COLO829 (cell line): Measurements from ENCODE around the gene USP43.

Source experiments
- DNase-seq: peaks from one replicate; pipeline ENCODE4 v3.0.0; 2012; ENCODE audit warnings: low spot score

The USP43 gene

GRCh38 chr17:9715503-9716016 lies 70.2 kb downstream of the USP43 start:
- no peak for DNase-seq

DNA sequence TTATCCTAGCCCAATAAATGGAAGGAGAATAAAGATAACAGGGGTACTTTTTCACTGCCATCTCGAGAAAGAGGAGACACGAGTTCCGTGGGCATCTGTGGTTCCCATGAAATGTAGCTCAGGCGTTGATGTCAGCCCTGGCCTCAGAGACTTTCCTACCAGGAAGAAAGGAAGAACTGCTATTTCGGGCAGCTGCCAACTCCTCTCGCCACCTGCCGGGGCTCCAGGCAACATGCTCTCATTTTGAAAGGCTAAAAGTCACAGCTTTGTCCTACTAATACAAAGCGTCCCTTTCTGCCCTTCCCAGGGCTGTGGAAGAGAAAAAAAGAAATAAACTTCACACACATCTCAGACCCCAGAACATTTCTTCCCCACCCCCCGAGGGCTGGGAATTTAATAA lies 80.3 kb downstream of the USP43 start:
- DNase-seq: peak; percentile 29

GRCh38 chr17:9726291-9726690 lies 81.0 kb downstream of the USP43 start:
- no peak for DNase-seq

DNA sequence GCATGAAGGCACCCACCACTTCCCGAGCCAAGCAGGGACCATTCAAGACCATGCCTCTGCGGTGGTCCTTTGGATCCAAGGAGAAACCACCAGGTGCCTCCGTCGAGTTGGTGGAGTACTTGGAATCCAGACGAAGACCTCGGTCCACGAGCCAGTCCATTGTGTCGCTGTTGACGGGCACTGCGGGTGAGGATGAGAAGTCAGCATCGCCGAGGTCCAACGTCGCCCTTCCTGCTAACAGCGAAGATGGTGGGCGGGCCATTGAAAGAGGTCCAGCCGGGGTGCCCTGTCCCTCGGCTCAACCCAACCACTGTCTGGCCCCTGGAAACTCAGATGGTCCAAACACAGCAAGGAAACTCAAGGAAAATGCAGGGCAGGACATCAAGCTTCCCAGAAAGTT lies 82.7 kb downstream of the USP43 start:
- DNase-seq: no peak

- no peak for DNase-seq
Measured at GRCh38 chr17:9728564-9728963, 83.2 kb downstream of the USP43 start.

DNA sequence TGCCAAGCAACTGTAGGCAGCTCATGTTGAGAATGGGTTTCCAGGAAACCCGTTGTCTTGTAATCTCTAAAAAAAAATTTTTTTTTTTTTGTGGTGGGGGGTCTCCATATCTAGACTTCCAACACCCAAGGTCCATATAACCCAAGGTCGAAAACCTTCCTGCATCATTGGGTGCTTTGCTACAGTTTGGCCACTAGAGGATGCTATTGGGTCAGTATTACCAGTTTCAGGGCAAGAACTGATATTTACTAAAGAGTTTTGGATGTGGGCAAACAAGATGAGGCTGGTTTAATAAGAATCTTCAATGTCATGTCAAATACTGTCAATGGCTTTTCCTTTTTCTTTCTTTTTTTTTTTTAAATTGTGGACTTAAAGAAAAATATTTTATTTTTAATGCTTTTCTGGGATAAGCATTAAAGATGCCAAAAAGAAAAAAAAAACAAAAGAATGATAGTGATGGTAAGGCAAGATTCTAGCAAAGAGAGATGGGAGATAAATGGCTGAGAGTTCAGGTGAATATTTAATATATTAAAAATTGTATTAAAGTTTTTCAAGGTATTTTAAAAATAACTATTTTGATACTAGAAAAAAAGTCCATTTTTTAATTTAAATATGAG lies 83.8 kb downstream of the USP43 start:
- DNase-seq: peak; percentile 83

GRCh38 chr17:9729735-9730420 lies 84.6 kb downstream of the USP43 start:
- peak; percentile 21 for DNase-seq

GRCh38 chr17:9750524-9750923 lies 105.2 kb downstream of the USP43 start:
- no peak for DNase-seq

DNA sequence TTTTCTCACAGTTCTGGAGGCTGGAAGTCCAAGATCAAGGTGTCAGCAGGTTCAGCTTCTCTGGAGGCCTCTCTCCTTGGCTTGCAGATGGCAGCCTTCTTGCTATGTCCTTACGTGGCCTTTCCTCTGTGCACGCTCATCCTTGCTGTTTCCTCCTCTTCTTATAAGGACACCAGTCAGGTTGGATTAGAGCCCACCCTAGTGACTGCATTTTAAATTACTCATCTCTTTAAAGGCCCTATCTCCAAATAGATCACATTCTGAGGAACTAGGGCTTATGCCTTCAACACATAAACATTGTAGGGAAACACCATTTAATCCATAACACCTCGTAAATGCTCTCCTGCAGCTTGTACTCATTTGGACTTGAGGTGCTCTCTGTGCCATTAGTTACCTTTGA lies 109.8 kb downstream of the USP43 start:
- DNase-seq: no peak

DNA sequence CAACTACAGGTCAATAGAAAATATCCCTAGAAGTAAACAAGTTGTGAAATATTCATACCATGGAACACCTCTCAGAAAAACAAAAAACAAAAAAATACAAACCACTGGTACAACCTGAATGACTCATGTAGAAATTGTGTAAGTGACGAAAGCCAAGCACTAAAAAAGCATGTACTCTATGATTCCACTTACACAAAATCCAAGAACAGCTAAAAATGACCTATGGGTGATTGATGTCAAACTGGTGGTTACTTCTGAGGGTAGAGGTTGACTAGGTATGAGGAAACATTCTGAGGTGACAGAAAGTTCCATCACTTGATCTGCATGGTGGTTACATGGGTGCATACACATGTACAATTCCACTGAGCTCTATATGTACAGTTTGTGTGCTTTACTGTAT lies 114.9 kb downstream of the USP43 start:
- DNase-seq: no peak

- no peak for DNase-seq
Measured at GRCh38 chr17:9763643-9764042, 118.3 kb downstream of the USP43 start.

- DNase-seq: no peak
Measured at GRCh38 chr17:9765322-9765721, 120.0 kb downstream of the USP43 start.

DNA sequence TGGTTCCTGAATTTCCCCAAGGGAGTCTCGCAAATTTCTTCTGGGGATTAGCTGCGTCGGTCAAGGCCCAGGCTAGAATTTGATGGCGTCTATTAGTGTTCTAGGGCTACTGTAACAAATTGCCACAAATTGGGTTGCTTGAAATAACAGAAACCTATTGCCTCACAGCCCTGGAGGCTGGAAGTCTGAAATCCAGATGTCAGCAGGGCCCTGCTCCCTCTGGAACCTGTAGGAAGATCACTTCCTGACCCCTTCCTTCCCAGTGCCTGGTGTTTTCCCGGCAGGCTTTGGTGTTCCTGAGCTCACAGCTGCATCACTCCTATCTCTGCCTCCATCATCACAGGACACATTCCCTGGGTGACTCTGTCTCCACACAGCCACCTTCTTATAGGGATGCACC lies 121.7 kb downstream of the USP43 start:
- no peak for DNase-seq

DNA sequence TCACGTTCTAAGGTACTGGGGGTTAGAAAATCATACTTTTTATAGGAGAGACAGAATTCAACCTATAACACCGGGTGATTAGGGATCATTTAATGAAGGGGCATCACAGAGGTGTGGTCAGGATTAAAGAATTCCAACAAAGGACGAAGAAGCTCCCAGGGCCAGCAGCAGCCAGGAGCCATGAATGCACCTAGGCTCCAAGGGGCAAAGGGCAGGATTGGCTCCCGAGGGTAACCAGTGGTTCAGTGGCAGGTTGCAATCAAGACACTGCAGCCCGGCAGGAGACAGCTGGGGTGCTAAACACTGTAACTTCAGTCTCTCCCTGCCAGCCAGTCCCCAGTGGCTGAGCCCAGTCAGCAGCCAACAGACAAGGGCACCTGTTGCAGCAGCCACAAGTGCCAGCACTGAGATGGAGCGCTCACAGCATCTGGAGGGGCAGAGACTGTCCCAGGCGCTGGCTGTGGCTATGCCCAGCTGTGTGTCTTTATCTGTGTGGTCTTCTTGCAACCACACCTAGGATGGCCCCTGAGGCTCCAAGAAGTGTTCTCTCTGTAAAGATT lies 122.2 kb downstream of the USP43 start:
- no peak for DNase-seq

DNA sequence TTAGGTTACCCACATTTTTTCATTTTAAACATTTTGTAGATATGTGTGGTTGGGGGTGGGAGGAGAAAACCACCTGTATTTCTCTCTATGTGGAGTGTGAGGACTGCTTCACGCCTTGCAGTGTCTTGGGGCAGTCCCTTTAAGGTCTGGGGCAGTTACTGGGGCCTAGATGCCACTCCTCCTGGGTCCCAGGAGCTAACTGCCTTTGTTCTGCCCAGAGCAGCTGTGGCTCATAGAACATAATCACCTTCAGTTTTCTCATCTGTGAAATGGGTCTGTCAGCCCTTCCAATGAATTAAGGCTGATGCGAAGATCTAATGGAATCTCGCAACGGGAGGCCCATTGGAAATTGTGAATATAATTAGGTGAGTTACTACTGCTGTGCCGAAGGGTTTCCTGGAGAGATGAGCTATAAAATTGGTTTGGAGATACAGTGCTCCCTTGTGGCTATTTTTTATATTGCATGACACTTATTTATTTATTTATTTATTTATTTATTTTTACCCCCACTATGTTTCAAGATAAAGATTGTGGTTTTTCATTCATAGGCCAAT lies 123.1 kb downstream of the USP43 start:
- DNase-seq: peak; percentile 26

DNA sequence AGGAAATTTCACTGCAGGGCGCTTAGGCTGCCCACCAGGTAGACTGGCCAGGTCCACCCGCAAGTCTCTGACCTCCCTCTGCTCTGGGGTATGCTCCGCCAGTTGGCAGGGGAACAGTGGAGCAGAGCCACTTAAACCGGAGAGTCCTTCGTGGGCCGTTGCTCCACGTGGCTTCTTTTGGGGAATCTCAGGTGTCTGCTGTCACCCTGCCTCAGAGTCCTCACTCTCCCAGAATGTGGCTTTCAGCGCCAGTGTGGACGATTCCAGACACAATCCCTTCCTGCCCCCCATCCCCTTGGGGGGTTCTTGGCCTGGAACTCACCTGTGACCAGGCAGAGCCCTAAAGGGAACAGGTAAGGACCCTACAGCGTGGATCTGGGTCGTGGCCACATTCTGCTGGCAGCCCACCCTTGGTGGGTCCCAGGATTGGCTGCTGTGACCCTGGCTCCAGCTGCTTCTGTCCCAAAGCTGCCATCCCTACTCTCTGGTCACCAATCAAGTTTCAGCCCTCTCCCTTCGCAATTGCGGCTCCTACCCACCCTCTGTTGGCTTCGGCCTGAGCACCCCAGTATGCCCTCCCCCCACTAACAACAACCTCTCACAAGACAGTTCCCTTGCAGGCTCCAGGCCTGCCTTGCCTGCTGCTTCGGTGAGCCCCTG lies 123.8 kb downstream of the USP43 start:
- no peak for DNase-seq

DNA sequence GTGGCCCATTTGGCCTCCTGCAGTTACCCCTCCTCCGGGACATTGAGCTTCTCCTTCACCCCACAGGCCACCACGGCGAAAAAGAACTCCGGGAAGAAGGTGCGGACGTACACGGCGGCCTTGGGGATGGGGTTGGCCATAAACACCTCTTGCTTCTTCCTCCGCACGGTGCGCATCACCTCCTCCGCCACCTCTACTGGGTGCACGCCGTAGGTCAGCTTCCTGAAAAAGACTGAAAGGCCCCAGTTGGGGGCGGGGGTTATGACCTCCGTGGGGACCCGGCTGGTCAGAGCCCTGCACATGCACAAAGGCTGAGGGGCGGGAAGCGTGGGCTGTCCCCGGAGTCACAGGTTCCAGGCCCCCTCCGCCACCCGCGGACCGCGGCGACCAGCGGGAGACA lies 126.1 kb downstream of the USP43 start:
- no peak for DNase-seq

DNA sequence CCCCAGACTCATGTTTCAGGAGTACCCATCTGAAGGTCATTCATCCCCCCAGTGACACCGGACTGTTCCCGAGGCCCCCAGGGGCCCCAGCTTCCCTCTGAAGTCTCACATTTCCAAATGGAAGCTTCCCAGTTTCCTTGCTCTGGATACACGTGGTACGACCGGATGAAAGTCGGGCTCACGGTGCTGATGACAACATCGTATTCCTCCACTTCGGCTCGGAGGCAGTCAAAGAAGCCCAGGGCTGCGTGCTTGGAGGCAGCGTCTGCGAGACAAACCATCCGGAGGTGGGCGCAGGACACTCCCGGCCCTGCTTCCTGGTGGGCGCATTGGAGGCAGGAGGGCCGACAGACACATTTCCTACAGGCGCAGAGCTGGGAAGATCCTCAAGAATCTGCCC lies 127.3 kb downstream of the USP43 start:
- no peak for DNase-seq

DNA sequence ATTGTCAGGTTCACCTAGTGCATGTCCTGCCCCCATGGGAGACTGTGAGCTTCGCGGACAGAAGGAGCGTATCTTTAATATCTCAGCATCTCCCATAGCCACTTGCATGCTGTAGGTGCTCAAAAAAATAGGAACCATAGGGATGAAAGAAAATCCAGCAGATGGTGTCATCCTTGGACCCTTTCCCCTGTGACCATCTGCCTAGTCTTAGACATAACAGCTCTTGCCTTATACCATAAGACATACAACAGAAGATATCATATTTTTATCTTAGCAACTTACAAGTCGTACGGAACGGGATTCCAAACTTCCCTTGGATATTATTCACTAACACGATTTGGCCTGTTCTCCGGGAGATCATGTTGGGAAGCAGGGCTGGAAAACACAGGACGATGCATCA lies 131.6 kb downstream of the USP43 start:
- DNase-seq: no peak
